RWPE2 (cell line): Measurements from ENCODE around the gene HIBCH.
"Not testable (repeated sequence)": the region's sequence is repeated elsewhere in the genome, so short reads cannot be mapped to it uniquely, and the experiment has no call there.

ENCODE experiments used
- ATAC-seq: fragments of 200-7000 bp; cut with Tn5 transposase; 3 replicates; pipeline ENCODE4 v1.9.1; 2021; ENCODE audit warnings: low read depth
- DNase-seq: peaks from one replicate; pipeline ENCODE4 v3.0.0-alpha.2; 2020; ENCODE audit warnings: low spot score
- H3K27ac ChIP-seq: fragments of 450-650 bp; 2 replicates; pipeline ENCODE4 v1.5.1; 2017; ENCODE audit warnings: mild to moderate bottlenecking; ENCODE audit not compliant: poor library complexity, severe bottlenecking
- H3K27me3 ChIP-seq: fragments of 250-450 bp; sonication (Bioruptor Pico); 2 replicates; pipeline ENCODE4 v1.5.1; 2021; ENCODE audit warnings: mild to moderate bottlenecking, moderate library complexity; ENCODE audit not compliant: insufficient read depth, poor library complexity, severe bottlenecking
- H3K36me3 ChIP-seq: fragments of 250-450 bp; sonication (Bioruptor Pico); 2 replicates; pipeline ENCODE4 v1.5.1; 2020; ENCODE audit warnings: low read depth, mild to moderate bottlenecking, moderate library complexity
- H3K4me1 ChIP-seq: fragments of 250-450 bp; sonication (Bioruptor Pico); 2 replicates; pipeline ENCODE4 v1.5.1; 2021; ENCODE audit warnings: mild to moderate bottlenecking, moderate library complexity; ENCODE audit not compliant: insufficient read depth, poor library complexity, severe bottlenecking
- H3K4me3 ChIP-seq: fragments of 250-450 bp; sonication (Bioruptor Pico); 2 replicates; pipeline ENCODE4 v1.5.1; 2021; ENCODE audit warnings: mild to moderate bottlenecking, moderate library complexity; ENCODE audit not compliant: severe bottlenecking
- H3K9me3 ChIP-seq: fragments of 250-450 bp; sonication (Bioruptor Pico); 2 replicates; pipeline ENCODE4 v1.5.1; 2021; ENCODE audit warnings: mild to moderate bottlenecking, moderate library complexity; ENCODE audit not compliant: severe bottlenecking
- CTCF ChIP-seq: fragments of 450-650 bp; IDR thresholded peaks from one replicate; pipeline ENCODE4 v1.5.1; 2017; ENCODE audit warnings: mild to moderate bottlenecking, moderate library complexity; ENCODE audit not compliant: poor library complexity, severe bottlenecking

The HIBCH gene

GRCh38 chr2:190271783-190272456 lies 47.7 kb downstream of the HIBCH start:
- H3K4me3 ChIP-seq, result no peak overlapping the region
- no peak overlapping the region for H3K27ac ChIP-seq
- no peak for TF ChIP-seq CTCF
- ATAC-seq, result no peak
- H3K9me3 ChIP-seq, result no peaks in the 10 kb centered on the region
- H3K36me3 ChIP-seq, result no peaks in the 10 kb centered on the region
- no peak for DNase-seq
- no peaks in the 10 kb centered on the region for H3K27me3 ChIP-seq
- peaks cover 12% of the 10 kb centered on the region for H3K4me1 ChIP-seq

- Histone ChIP-seq H3K27ac (no peak overlapping the region), H3K36me3 (0 out of 2 replicates have a peak, but pooled peaks cover 4% of the 10 kb centered on the region), H3K27me3 (no peaks in the 10 kb centered on the region), H3K4me1 (peaks cover 12% of the 10 kb centered on the region), H3K4me3 (no peak overlapping the region), H3K9me3 (no peaks in the 10 kb centered on the region)
- DNase-seq (no peak), ATAC-seq (0 out of 3 replicates have a peak, but pooled peaks have one; percentile 27)
- no peak for TF ChIP-seq CTCF
Observed at GRCh38 chr2:190270298-190270697, 49.3 kb downstream of the HIBCH start.

DNA sequence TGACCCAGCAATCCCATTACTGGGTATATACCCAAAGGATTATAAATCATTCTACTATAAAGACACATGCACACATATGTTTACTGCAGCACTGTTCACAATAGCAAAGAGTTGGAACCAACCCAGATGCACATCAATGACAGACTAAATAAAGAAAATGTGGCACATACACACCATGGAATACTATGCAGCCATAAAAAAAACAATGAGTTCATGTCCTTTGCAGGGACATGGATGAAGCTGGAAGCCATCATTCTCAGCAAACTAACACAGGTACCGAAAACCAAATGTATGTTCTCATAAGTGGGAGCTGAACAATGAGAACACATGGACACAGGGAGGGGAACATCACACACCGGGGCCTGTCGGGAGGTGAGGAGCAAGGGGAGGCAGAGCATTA lies 49.9 kb downstream of the HIBCH start:
- not testable (repeated sequence) for H3K36me3 ChIP-seq, H3K27ac ChIP-seq, H3K27me3 ChIP-seq, H3K9me3 ChIP-seq, H3K4me3 ChIP-seq, DNase-seq, ATAC-seq
- peaks cover 12% of the 10 kb centered on the region for H3K4me1 ChIP-seq

GRCh38 chr2:190267302-190267701 lies 52.3 kb downstream of the HIBCH start:
- H3K4me1 ChIP-seq, result peaks cover 12% of the 10 kb centered on the region
- H3K27me3 ChIP-seq, result no peaks in the 10 kb centered on the region
- DNase-seq (no peak), ATAC-seq (peak; percentile 91)
- H3K4me3 ChIP-seq, result no peak overlapping the region
- H3K36me3 ChIP-seq, result 0 out of 2 replicates have a peak, but pooled peaks cover 4% of the 10 kb centered on the region
- H3K27ac ChIP-seq, result no peak overlapping the region
- TF ChIP-seq CTCF, result no peak
- H3K9me3 ChIP-seq, result no peaks in the 10 kb centered on the region

GRCh38 chr2:190266314-190266713 lies 53.3 kb downstream of the HIBCH start:
- ATAC-seq (no peak), DNase-seq (no peak)
- 0 out of 2 replicates have a peak, but pooled peaks cover 4% of the 10 kb centered on the region for H3K36me3 ChIP-seq
- H3K4me3 ChIP-seq, result no peak overlapping the region
- TF ChIP-seq CTCF, result no peak
- H3K4me1 ChIP-seq, result peaks cover 12% of the 10 kb centered on the region
- no peak overlapping the region for H3K27ac ChIP-seq
- no peaks in the 10 kb centered on the region for H3K27me3 ChIP-seq
- no peaks in the 10 kb centered on the region for H3K9me3 ChIP-seq
